ENCODE results near the gene HOXA1. TPM values are rescaled to one million over a fixed set of nuclear protein-coding genes. Genes with fewer than 3 reads are reported as not detected.

The HOXA1 gene
- total RNA-seq, 2 donors from 2014 or later, result 3.1 TPM; not detected in 1

DNA sequence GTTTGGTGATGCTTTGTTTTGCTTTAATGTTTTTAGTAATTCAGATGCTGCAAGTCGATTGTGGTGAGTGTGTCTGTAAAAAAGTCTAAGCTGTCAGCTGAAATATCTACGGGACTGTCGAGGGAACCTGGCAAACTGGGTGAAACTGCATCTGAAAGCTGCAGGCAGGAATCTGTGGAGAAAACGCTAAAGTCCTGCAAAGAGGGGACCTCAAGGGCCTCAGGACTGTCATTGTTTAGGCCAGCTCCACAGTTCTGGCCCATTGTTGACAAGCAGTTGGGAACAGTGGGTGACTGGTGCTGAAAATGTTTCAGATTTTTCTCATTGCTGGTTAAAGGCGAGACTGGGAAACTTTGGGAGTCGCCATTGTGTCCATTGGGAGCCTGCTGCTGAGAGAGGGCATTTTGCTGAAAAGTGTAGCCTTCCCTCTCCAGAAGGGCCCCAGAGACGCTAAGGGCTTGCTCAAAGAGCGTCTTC, 4.9 kb upstream of the HOXA1 start:
- TF ChIP-seq CTCF (IDR thresholded peaks at IDR 0.05), result no peak
- Histone ChIP-seq H3K27me3 (replicated peaks; ENCODE audit: insufficient read depth) (no peaks in the 10 kb centered on the region), H3K27ac (peak overlapping the region; percentile 87 to 96), H3K4me3 (peak overlapping the region; percentile 99), H3K36me3 (no peaks in the 10 kb centered on the region), H3K9me3 (no peaks in the 10 kb centered on the region), H3K4me1 (ENCODE audit: control insufficient read depth in 1 of 2, low read depth in 2 of 2) (peaks cover 19 to 49% of the 10 kb centered on the region in 2 donors)
- no peak for DNase-seq (ENCODE audit: low spot score)
- no peak for ATAC-seq (ENCODE audit: insufficient number of reproducible peaks, low FRiP score, low read depth)

GRCh38 chr7:27099453-27100370, 3.9 kb upstream of the HOXA1 start:
- peaks cover 10 to 45% of the 10 kb centered on the region in 2 donors for H3K4me1 ChIP-seq (ENCODE audit: control insufficient read depth in 1 of 2, low read depth in 2 of 2)

DNA sequence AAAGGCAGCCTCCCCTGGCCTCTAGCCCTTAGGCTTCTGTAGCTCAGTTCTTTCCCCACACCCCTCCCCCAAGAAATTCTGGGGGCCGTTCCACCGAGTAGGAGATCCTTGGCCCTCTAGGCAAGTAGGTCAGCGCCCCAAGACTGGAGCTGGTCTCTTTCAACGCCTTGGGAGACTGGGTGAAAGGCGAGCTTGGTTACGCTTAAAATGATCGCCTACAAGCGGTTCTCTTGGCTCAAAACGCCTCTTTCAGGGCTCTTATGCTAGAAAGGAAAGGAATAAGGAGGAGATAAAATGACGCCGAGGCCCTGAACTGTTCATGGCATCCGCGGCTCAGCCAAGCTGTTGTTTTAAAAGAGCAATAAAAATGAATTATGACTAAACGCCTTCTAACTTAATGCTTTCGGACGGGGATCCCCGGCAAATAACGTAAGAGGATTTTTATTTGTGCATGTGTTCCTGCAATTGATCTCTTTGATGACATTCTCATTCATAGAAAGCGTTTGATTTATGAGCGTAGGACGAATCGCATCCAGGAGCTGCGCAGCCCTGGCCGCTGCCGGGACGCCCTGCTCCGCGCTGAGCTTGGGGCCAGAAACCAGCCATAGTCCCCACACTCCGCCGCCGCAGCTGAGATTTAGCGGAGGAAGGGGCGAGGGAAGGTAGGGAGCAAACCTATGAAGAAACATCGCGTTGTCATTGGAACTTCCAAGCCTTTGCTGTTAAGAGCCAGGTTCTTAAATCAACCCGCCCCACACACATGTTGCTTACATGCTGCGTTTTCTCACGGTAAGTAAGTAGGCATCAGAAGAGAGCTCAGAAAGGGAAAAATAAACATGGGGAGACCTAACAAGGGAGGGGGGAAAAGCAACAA, 3.0 kb upstream of the HOXA1 start:
- peak overlapping the region; percentile 99 for H3K4me3 ChIP-seq
- no peaks in the 10 kb centered on the region for H3K27me3 ChIP-seq (replicated peaks; ENCODE audit: insufficient read depth)
- DNase-seq (ENCODE audit: low spot score) (no peak), ATAC-seq (ENCODE audit: insufficient number of reproducible peaks, low FRiP score, low read depth) (no peak)
- no peaks in the 10 kb centered on the region for H3K36me3 ChIP-seq
- no peak for TF ChIP-seq CTCF (IDR thresholded peaks at IDR 0.05)
- peak overlapping the region; percentile 87 to 96 for H3K27ac ChIP-seq
- no peaks in the 10 kb centered on the region for H3K9me3 ChIP-seq
- H3K4me1 ChIP-seq (ENCODE audit: control insufficient read depth in 1 of 2, low read depth in 2 of 2), result peaks cover 10 to 36% of the 10 kb centered on the region in 2 donors

More at GRCh38 chr7:27099453-27100370, 3.9 kb upstream of the HOXA1 start:
- Histone ChIP-seq H3K4me3 (peak overlapping the region; percentile 99), H3K27me3 (replicated peaks; ENCODE audit: insufficient read depth) (no peaks in the 10 kb centered on the region), H3K9me3 (no peaks in the 10 kb centered on the region), H3K27ac (peak overlapping the region; percentile 87 to 96), H3K36me3 (no peaks in the 10 kb centered on the region)
- ATAC-seq (ENCODE audit: insufficient number of reproducible peaks, low FRiP score, low read depth), result no peak
- TF ChIP-seq CTCF (IDR thresholded peaks at IDR 0.05), result no peak
- DNase-seq (ENCODE audit: low spot score), result no peak

GRCh38 chr7:27097686-27098577, 2.1 kb upstream of the HOXA1 start:
- Histone ChIP-seq H3K27ac (peak overlapping the region; percentile 87 to 96), H3K9me3 (no peaks in the 10 kb centered on the region), H3K36me3 (no peaks in the 10 kb centered on the region), H3K27me3 (replicated peaks; ENCODE audit: insufficient read depth) (no peaks in the 10 kb centered on the region), H3K4me3 (peak overlapping the region; percentile 99), H3K4me1 (ENCODE audit: control insufficient read depth in 1 of 2, low read depth in 2 of 2) (peaks cover 10 to 35% of the 10 kb centered on the region in 2 donors)
- no peak for TF ChIP-seq CTCF (IDR thresholded peaks at IDR 0.05)
- DNase-seq (ENCODE audit: low spot score), result no peak
- no peak for ATAC-seq (ENCODE audit: insufficient number of reproducible peaks, low FRiP score, low read depth)
